HG02610 (cell line): ENCODE data around the gene IL21R.

Experiments
- ATAC-seq: cut with Tn5 transposase; IDR thresholded peaks from one replicate; pipeline ENCODE4 v1.9.1; 2021; ENCODE audit warnings: mild to moderate bottlenecking, moderate library complexity; ENCODE audit not compliant: unreplicated experiment

Gene IL21R

DNA sequence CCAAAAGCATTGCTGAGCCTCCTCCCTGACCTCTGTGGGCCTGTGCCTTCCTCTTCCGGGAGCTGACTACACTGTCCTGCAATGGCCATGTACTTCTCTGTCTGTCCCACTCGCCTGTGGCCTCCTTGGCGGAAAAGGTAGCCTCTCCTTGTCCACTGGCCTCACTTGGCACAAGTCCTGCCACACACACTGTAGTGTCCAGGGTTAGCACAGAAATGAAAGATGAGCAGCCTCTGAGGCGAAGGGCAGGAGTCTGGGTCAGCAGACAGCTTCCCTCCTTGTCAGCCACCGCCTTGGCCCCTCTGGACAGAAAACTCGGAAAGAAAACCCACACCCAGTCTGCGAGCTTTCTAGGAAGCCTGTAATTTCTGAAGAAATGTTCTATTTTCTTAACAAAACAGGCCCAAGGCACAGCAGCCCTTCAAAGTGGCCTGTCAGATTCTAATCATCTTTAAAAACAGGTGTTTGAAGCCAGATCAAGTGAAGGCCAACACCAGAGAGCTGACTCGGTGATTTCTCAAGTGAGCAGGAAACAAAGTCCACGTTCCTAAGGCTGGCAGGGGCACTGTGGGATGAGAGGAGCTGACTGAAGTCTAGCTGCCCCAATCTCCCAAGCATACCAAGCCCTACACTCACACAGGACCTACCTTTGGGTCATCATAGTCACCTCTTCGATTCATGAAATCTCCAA is 80.6 kb downstream of the IL21R start:
- no peak for ATAC-seq

DNA sequence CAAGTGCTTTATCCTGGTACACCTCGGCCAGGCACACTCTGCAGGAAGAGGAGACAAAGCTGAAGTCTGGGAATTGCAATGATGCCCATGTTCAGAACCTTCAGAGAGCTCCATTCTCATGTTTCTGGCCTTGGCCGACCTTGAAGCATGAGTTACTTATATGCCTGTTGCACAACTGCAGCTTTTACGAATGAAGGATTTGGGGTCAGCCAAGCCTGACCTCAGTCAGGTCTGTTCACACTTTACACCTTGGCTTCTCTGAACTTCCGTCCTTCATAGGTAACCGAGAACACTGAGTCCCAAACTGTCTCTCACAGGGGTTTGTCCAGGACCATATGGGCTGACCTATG is 81.1 kb downstream of the IL21R start:
- ATAC-seq = no peak

DNA sequence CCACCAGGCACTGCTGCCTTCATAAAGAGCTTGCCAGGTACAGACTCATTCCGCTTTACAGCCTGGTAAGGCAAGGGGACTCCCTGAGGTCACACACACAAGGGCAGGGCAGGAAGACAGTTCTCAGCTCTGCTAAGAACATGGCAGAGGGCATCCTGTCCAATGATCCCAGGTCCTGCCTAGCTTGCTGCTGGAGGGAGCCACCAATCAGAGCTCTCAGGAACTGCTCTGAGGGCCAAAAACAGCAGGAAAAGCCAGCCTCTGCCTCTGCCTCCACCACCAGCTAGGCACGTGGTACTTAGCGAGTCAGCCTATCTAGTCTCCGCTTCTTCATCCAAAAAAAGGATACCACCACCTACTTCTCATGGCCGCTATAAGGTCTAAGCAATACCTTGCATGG is 81.7 kb downstream of the IL21R start:
- no peak for ATAC-seq

DNA sequence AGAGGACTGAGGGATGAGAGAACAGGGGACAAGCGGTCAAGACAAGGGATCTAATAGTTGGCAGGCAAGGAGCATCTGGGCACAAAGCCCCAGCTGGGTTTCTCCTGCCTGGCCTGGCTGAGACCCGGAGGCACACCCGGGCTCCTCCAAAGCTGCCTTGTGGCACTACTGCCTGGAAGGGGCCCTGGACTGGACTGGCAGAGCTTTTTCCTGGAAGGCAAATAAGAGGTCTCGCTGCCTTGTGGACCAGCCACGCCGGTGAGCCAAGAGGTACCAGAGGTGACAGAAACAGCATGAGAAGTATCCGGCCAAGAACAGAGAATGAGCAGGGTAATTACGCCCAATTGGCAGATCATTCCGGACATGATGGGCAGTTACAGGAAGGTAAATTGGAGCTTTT is 83.2 kb downstream of the IL21R start:
- ATAC-seq = no peak

DNA sequence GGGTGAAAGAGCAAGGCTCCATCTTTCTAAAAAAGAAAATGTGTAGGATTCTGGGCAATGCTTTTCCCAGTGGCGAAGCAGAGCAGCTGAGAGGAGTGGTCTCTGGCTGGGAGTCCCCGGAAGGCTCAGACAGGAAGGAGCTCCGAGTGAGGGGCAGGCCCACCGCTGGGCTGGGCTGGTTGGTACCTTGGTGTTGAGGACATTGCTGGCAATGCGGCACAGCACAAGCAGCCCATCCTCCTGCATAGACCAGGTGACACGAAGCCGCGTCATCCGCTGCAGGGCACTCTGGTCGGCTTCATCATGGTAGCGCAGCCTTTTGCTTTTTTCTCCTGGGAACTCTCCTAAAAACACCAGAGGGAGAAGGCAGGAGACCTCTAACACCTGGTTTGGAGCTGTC is 83.8 kb downstream of the IL21R start:
- no peak for ATAC-seq

DNA sequence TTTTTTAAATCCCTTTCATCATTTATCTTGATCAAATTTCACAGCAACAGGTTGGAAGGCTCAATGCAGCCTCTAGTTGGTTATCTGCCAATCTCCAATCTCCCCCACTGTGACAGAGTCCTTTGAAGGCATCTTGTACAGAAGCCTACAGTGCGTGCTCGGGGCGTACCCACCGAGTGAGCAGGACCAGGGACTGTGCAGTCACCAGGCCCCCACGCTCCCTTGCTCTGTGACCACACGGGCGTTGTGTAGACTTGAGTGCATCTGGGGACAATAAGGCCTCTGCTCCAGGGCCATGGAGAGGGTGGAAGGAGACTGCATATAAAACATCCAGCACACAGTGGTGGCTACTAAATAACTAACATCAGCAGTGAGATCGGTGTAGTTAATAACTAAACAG is 84.4 kb downstream of the IL21R start:
- no peak for ATAC-seq

DNA sequence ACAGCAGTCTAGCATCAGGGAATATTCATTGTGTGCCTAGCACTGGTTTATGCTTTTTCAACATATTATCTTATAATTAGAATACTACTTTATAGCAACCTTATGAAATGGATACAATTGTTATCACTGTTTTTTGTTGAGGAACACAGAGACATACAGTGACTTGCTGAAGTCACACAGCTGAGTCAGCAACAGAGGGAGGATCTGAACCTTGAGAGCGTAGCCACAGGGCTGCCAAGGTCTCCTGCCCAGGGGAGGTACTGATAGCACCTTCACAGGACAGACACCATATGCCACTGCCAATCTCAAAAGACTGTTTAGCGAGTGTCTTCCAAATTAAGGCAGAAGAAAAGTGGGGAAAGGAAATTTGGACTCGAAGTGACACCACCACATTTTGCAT is 84.8 kb downstream of the IL21R start:
- ATAC-seq = no peak

DNA sequence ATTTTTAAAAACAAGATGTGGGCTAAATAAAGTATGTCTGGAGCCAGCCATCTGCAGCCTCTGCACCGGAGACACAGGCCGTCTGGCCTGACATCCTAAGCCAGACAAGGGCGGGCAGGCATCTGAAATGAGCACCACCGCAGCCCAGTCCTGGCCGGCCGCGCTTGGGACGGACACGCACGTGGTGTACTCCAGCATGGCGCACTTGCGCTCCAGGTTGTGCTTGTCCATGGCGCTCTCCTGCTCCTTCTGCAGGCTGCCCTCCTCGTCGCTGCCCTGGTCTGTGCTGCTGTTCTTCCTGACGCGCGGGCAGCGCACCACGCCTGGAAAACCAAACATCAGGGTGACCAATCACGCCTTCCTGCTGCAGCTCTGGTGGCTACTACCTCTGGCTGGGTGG is 87.4 kb downstream of the IL21R start:
- ATAC-seq = no peak

DNA sequence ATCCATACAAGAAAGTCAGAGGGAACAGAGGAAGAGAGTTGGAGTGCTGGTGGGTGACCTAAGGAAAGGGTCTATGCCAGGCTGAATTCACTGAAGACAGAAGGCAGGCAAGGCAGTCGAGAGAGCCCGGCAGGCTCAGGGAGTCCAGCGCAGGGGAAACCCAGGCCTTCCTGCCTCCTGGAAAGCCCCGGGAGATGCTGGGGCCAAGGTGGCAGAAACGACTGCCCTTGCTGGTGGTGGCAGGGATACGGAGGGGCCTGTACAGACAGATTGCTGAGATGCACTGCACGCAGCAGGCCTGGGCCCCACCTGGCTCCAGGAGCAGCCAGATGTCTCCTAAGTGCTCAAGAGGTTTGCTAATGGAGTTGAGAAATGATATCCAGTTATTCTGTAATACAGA is 87.9 kb downstream of the IL21R start:
- ATAC-seq = no peak

DNA sequence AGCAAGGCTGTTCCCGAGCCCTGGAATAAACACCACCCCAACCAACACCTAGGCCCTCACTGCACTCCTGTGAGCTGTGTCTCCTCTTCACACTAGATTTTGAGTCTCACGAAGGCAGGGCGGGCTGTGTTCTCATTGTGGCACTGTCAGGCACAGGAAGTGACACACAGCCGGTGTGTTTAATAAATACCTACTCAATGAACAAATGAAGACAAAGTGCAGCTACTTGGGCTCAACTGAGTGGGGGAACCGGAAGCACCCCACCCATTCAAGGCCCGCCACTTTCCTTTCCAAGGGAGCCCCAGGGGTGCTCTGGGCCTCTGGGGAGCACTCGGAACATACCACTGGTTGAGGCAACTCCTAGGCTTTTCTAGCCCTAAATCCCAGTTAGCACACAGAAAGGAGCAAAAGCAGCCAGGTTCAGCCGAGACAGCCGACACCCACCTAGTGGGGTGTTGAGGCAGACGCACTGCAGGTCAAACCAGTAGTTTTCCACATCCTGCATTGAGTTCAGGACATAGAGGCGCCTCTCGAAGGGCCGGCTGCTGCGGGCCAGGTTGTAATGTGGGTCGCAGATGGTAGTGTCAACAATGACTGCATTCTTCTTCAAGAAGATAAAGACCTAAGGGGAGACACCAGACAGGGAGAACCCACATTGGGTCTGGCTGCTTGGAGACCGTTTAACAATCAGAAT is 90.1 kb downstream of the IL21R start:
- ATAC-seq = no peak

DNA sequence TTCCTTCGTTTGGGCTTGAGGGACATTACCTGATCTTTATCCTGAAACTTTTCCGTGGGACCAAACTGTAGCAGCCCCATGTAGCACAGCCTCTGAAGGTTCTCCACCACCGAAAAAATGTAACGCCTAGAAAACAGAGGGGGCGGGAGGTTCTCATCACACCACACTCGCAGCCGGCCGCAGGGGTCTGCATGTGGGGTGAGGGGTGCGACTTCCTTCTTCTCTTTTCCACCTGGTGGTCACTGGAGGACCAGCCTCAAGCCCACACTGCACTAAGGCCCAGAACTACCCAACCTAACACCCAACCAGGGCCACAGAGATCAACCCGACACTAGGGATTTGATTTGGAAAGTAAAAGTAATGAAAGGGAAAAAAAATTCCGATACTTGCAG is 90.6 kb downstream of the IL21R start:
- no peak for ATAC-seq

DNA sequence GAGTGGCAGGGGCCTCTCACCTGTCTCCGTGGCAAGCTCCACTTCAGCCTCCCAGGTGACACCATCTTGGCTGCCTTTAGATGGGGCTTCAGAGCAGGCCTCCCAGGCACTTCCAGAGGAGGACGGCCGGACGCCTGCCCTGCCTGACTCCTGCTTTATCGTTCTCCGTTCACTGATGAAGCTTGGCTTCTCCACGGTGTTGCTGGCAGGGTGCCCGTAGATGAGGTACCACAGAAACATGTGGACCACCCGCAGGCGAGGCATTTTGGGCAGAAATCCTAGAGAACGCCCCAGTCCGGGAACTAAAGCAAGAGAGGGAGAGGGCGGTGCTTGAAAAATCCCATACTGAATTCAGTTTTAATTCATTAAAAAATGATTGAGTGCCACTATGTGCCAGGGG is 93.2 kb downstream of the IL21R start:
- ATAC-seq = no peak

DNA sequence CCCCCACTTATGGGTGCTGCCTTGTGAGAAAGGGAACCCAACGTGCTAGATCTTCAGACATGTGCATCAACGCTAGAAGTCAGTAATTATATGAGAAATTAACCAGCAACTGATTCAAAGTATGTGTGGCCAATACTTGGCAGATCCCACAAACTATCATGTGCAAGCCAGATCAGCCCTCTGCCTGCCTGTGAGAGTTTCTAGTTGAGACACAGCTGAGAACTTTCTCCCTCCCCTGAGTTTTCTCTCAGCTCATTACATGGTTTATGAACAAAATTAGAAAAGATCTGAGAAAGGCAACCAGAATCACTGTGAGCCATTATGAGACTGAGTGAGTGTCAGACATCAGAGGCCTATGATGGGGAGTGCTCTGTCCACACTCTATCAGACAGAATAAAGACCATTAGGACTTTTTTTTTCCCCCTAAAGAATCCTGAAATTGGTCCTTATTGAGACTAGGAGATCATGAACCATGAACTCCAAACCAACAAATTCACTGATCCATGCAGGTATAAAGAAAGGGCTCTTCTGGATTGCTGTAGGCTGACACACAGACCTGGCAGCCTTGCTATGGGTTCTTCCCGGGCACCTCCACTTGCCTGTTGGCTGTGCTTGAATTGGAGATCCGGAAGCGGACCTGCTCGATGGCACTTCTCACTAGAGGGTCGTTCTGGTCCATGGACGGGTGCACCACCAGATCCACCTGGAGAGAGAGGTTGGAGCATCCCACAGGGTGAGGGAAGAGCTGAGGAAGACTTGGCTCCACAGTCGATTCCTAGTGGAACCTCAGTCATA is 96.3 kb downstream of the IL21R start:
- ATAC-seq = no peak

DNA sequence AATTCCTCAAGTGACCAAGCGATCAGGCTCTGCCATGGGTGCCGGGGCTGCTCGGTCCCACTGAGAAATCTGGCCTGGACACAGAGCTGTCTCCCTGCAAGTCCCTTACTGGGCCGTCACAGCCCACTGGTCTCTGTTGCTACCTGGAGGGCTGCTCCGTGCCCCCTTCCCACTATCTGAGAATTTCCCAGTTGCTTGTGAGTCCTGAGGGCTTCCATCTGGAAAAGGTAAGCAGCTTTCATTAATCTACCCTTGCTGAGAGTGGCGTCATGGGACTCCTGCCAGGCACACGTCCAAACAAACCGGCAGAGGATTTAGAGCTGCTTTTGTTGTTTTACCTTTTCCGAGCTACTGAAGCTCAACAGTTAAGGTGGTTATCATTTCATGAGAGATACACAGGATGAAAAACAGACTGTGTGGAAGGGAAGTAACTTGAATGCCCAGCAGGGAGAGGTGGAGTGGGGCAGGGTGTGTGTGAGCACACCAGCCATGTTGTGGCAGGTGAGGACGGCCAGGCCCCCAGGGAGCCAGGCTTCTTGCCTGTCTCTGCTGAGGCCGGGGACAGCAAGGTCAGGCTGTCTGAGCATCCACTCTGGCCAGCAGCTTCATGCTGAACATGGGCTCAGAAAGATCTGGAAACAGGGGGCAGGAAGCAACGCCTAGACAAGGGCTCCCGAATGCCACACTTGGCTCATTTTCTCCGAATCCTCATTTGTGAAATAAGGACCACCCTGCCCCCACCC is 97.1 kb downstream of the IL21R start:
- ATAC-seq = no peak

DNA sequence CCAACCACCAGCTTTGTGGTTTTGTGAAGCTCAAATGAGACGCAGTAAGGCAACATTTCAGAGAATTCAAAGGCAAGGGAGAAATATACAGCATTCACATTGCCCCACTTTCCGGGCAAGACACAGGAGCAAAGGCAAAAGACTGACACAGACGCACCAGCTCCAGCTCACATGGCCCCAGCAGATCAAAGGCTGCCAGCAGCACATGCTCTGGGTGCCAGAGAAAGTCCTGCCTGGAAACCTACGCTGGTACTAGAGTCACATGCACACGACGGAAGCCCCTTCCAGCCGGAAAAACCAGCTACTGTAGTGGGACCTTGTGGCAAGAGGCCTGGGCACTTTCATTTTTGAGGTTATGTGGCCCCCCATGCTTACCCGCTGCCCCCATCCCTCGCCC is 97.7 kb downstream of the IL21R start:
- no peak for ATAC-seq

DNA sequence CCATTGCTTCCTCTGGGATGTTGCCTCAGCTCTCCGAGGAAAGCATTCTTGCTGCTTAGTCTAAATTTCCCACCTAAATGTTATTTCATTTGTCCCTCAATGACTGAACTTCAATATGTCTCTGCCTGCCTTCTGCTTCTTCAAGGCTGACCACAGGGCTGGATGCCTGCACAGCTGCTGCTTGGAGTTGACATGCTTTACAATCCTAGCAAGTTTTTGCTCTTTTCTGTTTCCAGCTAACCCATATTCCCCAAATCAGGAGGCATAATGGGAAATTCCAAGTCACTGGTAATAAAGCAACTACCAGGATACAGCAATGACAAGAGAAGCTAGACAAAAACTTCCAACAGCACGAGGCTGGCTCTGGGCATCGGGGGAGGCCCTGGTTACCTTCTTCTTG is 98.8 kb downstream of the IL21R start:
- no peak for ATAC-seq
